ENCODE data around the gene CFAP61. TPM values are rescaled to one million over a fixed set of nuclear protein-coding genes. Genes with fewer than 3 reads are reported as not detected.
A peak's percentile ranks its signal among the peaks of the same experiment; 100 is the strongest.

Gene CFAP61
- polyA plus RNA-seq, 1 of the 3 experiments (the other 2 are of a cell fraction) = 0.26 TPM

DNA sequence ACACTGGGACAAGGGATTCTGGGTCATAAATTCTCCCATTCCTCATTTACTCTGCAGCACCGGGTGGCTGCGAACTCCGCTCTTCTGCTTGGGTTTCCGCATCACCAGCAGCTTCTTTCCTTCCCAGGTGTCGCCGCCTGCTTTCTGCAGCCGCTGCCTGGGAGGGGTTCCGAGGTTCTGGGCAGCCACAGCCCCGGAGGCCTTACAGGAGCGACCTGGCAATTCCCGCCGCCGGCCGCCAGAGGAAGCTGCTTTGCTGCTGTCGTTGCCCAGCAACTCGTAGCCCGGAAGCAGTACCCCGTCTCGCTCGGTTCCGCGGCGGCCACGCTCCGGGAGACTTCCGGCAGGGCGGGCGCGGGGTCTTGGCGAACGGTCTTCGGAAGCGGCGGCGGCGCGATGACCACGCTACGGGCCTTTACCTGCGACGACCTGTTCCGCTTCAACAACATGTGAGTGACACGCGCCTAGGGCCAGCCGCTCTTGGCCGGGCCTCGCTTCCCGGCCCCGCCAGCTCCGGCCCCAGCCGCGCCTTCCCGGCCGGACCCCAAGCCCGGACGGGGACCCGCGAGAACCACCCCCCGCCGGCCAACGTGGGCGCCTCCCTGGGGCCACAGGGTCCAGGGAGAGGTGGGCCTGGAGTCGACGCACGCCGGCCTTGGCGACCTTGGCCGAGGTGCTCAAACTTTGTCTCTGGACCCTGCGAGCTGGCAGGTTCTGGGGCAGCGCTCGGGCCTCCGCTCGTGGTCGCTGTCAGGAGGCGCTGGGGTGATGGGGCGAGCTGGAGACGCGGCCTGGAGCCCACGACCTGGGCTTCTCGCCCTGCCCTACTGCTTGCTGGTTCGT, 35.1 kb upstream of the CFAP61 start, which contains the start of gene NAA20:
NAA20 (plus strand) TSS at position 362 of the 843 bp plus-strand sequence; CDS start at position 397, 35 bp downstream.
- CTCF ChIA-PET = interaction anchor here (0.6 to 2.3 kb wide), 21 partner anchors 9 to 449 kb away, joined by 3 to 9 read pairs (median 3); partner anchors contain the start of genes CFAP61 and CRNKL1
- no peaks in the 10 kb centered on the region for H3K27me3 ChIP-seq (ENCODE audit: insufficient read depth)
- peaks cover 10% of the 10 kb centered on the region for H3F3A ChIP-seq (replicated peaks; ENCODE audit: insufficient read depth)
- no peak for TF ChIP-seq TCF12 (IDR thresholded peaks at IDR 0.05)
- TF ChIP-seq MEF2A (IDR thresholded peaks at IDR 0.05; ENCODE audit: borderline replicate concordance, low read depth) = no peak
- TF ChIP-seq CHD2 (IDR thresholded peaks at IDR 0.05; ENCODE audit: low read length, partially characterized antibody) = peak; percentile 87
- peak; percentile 78 for TF ChIP-seq TAF1 (IDR thresholded peaks at IDR 0.05; ENCODE audit: borderline replicate concordance, low read depth, low read length)
- peak; percentile 38 for TF ChIP-seq SMC3 (IDR thresholded peaks at IDR 0.05; ENCODE audit: low read depth, low read length)
- TF ChIP-seq ELF1 (IDR thresholded peaks at IDR 0.05) = peak; percentile 65
- no peak for TF ChIP-seq NRF1 (IDR thresholded peaks at IDR 0.05; ENCODE audit: low read depth, low read length)
- no peak for TF ChIP-seq GATA2 (CRISPR knock-in tag; IDR thresholded peaks at IDR 0.05)
- TF ChIP-seq FOXJ3 (CRISPR knock-in tag; IDR thresholded peaks at IDR 0.05) = 0 out of 2 replicates have a peak, but pooled peaks have one; percentile 30
- TF ChIP-seq POLR2AphosphoS5 (IDR thresholded peaks at IDR 0.05; ENCODE audit: low read depth, low read length) = peak; percentile 59
- TF ChIP-seq RCOR1 (IDR thresholded peaks at IDR 0.05; ENCODE audit: low read length) = 0 out of 2 replicates have a peak, but pooled peaks have one; percentile 30
- TF ChIP-seq, protein P1, sequence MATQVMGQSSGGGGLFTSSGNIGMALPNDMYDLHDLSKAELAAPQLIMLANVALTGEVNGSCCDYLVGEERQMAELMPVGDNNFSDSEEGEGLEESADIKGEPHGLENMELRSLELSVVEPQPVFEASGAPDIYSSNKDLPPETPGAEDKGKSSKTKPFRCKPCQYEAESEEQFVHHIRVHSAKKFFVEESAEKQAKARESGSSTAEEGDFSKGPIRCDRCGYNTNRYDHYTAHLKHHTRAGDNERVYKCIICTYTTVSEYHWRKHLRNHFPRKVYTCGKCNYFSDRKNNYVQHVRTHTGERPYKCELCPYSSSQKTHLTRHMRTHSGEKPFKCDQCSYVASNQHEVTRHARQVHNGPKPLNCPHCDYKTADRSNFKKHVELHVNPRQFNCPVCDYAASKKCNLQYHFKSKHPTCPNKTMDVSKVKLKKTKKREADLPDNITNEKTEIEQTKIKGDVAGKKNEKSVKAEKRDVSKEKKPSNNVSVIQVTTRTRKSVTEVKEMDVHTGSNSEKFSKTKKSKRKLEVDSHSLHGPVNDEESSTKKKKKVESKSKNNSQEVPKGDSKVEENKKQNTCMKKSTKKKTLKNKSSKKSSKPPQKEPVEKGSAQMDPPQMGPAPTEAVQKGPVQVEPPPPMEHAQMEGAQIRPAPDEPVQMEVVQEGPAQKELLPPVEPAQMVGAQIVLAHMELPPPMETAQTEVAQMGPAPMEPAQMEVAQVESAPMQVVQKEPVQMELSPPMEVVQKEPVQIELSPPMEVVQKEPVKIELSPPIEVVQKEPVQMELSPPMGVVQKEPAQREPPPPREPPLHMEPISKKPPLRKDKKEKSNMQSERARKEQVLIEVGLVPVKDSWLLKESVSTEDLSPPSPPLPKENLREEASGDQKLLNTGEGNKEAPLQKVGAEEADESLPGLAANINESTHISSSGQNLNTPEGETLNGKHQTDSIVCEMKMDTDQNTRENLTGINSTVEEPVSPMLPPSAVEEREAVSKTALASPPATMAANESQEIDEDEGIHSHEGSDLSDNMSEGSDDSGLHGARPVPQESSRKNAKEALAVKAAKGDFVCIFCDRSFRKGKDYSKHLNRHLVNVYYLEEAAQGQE (IDR thresholded peaks at IDR 0.05; ENCODE audit: low read depth, low read length) = no peak
- no peak for TF ChIP-seq FOXM1 (IDR thresholded peaks at IDR 0.05; ENCODE audit: low read depth)
- TF ChIP-seq, protein P2, sequence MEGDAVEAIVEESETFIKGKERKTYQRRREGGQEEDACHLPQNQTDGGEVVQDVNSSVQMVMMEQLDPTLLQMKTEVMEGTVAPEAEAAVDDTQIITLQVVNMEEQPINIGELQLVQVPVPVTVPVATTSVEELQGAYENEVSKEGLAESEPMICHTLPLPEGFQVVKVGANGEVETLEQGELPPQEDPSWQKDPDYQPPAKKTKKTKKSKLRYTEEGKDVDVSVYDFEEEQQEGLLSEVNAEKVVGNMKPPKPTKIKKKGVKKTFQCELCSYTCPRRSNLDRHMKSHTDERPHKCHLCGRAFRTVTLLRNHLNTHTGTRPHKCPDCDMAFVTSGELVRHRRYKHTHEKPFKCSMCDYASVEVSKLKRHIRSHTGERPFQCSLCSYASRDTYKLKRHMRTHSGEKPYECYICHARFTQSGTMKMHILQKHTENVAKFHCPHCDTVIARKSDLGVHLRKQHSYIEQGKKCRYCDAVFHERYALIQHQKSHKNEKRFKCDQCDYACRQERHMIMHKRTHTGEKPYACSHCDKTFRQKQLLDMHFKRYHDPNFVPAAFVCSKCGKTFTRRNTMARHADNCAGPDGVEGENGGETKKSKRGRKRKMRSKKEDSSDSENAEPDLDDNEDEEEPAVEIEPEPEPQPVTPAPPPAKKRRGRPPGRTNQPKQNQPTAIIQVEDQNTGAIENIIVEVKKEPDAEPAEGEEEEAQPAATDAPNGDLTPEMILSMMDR (IDR thresholded peaks at IDR 0.05) = peak; percentile 56
- TF ChIP-seq, protein P3, sequence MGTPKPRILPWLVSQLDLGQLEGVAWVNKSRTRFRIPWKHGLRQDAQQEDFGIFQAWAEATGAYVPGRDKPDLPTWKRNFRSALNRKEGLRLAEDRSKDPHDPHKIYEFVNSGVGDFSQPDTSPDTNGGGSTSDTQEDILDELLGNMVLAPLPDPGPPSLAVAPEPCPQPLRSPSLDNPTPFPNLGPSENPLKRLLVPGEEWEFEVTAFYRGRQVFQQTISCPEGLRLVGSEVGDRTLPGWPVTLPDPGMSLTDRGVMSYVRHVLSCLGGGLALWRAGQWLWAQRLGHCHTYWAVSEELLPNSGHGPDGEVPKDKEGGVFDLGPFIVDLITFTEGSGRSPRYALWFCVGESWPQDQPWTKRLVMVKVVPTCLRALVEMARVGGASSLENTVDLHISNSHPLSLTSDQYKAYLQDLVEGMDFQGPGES (IDR thresholded peaks at IDR 0.05; ENCODE audit: low read depth, low read length) = no peak
- TF ChIP-seq RAD21 (IDR thresholded peaks at IDR 0.05; ENCODE audit: low read length) = peak; percentile 34
- TF ChIP-seq JUND (IDR thresholded peaks at IDR 0.05) = no peak
- TF ChIP-seq MXI1 (IDR thresholded peaks at IDR 0.05; ENCODE audit: low read depth, low read length) = peak; percentile 90
- TF ChIP-seq NFIC (IDR thresholded peaks at IDR 0.05; ENCODE audit: borderline replicate concordance) = no peak
- TF ChIP-seq EZH2phosphoT487 (IDR thresholded peaks at IDR 0.05; ENCODE audit: borderline replicate concordance, low read depth) = no peak
- 0 out of 2 replicates have a peak, but pooled peaks have one; percentile 17 for TF ChIP-seq YY1 (IDR thresholded peaks at IDR 0.05; ENCODE audit: low read depth)
- TF ChIP-seq, protein P4, sequence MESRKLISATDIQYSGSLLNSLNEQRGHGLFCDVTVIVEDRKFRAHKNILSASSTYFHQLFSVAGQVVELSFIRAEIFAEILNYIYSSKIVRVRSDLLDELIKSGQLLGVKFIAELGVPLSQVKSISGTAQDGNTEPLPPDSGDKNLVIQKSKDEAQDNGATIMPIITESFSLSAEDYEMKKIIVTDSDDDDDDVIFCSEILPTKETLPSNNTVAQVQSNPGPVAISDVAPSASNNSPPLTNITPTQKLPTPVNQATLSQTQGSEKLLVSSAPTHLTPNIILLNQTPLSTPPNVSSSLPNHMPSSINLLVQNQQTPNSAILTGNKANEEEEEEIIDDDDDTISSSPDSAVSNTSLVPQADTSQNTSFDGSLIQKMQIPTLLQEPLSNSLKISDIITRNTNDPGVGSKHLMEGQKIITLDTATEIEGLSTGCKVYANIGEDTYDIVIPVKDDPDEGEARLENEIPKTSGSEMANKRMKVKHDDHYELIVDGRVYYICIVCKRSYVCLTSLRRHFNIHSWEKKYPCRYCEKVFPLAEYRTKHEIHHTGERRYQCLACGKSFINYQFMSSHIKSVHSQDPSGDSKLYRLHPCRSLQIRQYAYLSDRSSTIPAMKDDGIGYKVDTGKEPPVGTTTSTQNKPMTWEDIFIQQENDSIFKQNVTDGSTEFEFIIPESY (IDR thresholded peaks at IDR 0.05; ENCODE audit: borderline replicate concordance, low read depth) = no peak
- TF ChIP-seq RFX5 (IDR thresholded peaks at IDR 0.05; ENCODE audit: low read length) = no peak
- no peak for TF ChIP-seq FOSL2 (IDR thresholded peaks at IDR 0.05; ENCODE audit: borderline replicate concordance, low read depth)
- no peak for TF ChIP-seq RXRA (IDR thresholded peaks at IDR 0.05; ENCODE audit: borderline replicate concordance, low read depth)

More for the DNA sequence above, 35.1 kb upstream of the CFAP61 start, which contains the start of gene NAA20:
- POLR2A ChIA-PET = interaction anchor here (1.1 to 1.8 kb wide), 3 partner anchors 10 to 1510 kb away, joined by 3 to 11 read pairs (median 3); partner anchors contain the start of genes CFAP61, CRNKL1 and SEC23B
- Histone ChIP-seq H4K20me1 (ENCODE audit: insufficient read depth) (peaks cover 21% of the 10 kb centered on the region), H3K9me3 (no peaks in the 10 kb centered on the region), H3K4me2 (peak within 1 kb of the TSS; percentile 97), H3K27ac (ENCODE audit: low read depth in 2 of 2, low read length in 1 of 2) (peak within 1 kb of the TSS; percentile 63 to 71), H3K4me3 (ENCODE audit: low read depth in 2 of 2, low read length in 1 of 2) (peak within 1 kb of the TSS; percentile 85 to 93), H3K79me2 (ENCODE audit: insufficient read depth) (peaks cover 50% of the 10 kb centered on the region), H3K9me2 (no peaks in the 10 kb centered on the region), H2AFZ (ENCODE audit: low read depth) (peak within 1 kb of the TSS; percentile 94), H3K4me1 (ENCODE audit: control insufficient read depth in 1 of 2, insufficient read depth in 2 of 2, low read depth in 1 of 2, low read length in 1 of 2) (peaks cover 6 to 17% of the 10 kb centered on the region in 2 experiments; a peak in 3 of 4 replicates), H3K9ac (peak within 1 kb of the TSS; percentile 90), H3K36me3 (replicated peaks in 1 of 2; ENCODE audit: control insufficient read depth in 1 of 2, insufficient read depth in 2 of 2, low read length in 1 of 2) (peaks cover 3 to 12% of the 10 kb centered on the region in 2 experiments)
- peak; percentile 94 for DNase-seq
- 2% methylated on average over 16 of the region's 81 CpGs for WGBS (ENCODE audit: low lambda C conversion rate)
